ENCODE results near the gene C21orf91. TPM values are rescaled to one million over a fixed set of nuclear protein-coding genes. Genes with fewer than 3 reads are reported as not detected.
"Not testable (repeated sequence)": the region's sequence is repeated elsewhere in the genome, so short reads cannot be mapped to it uniquely, and the experiment has no call there.

The C21orf91 gene
- total RNA-seq, 1 donor from 2014 or later = 5.6 TPM

GRCh38 chr21:17775431-17776126 is 43.6 kb downstream of the C21orf91 start:
- Histone ChIP-seq H3K4me3 (ENCODE audit: low read depth, low read length) (no peak overlapping the region), H3K27me3 (ENCODE audit: control insufficient read depth, insufficient read depth, low read length) (no peaks in the 10 kb centered on the region), H3K36me3 (ENCODE audit: control insufficient read depth, insufficient read depth, low read length) (no peaks in the 10 kb centered on the region)
- TF ChIP-seq CTCF (IDR thresholded peaks at IDR 0.05; ENCODE audit: insufficient read depth, low read length, poor library complexity, severe bottlenecking) = no peak
- DNase-seq (ENCODE audit: low read depth) = no peak

GRCh38 chr21:17775021-17775420 is 44.1 kb downstream of the C21orf91 start:
- not testable (repeated sequence) for H3K27me3 ChIP-seq (ENCODE audit: control insufficient read depth, insufficient read depth, low read length); H3K36me3 ChIP-seq (ENCODE audit: control insufficient read depth, insufficient read depth, low read length); H3K4me3 ChIP-seq (ENCODE audit: low read depth, low read length); DNase-seq (ENCODE audit: low read depth)

- no peak for DNase-seq (ENCODE audit: low read depth)
- Histone ChIP-seq H3K27me3 (ENCODE audit: control insufficient read depth, insufficient read depth, low read length) (no peaks in the 10 kb centered on the region), H3K4me3 (ENCODE audit: low read depth, low read length) (no peak overlapping the region), H3K36me3 (ENCODE audit: control insufficient read depth, insufficient read depth, low read length) (no peaks in the 10 kb centered on the region)
- no peak for TF ChIP-seq CTCF (IDR thresholded peaks at IDR 0.05; ENCODE audit: insufficient read depth, low read length, poor library complexity, severe bottlenecking)
Measured at GRCh38 chr21:17769447-17769845, 49.7 kb downstream of the C21orf91 start.

GRCh38 chr21:17768840-17769446 is 50.2 kb downstream of the C21orf91 start:
- H3K4me3 ChIP-seq (ENCODE audit: low read depth, low read length) = no peak overlapping the region
- no peaks in the 10 kb centered on the region for H3K27me3 ChIP-seq (ENCODE audit: control insufficient read depth, insufficient read depth, low read length)
- no peak for DNase-seq (ENCODE audit: low read depth)
- no peak for TF ChIP-seq CTCF (IDR thresholded peaks at IDR 0.05; ENCODE audit: insufficient read depth, low read length, poor library complexity, severe bottlenecking)
- H3K36me3 ChIP-seq (ENCODE audit: control insufficient read depth, insufficient read depth, low read length) = no peaks in the 10 kb centered on the region

GRCh38 chr21:17765207-17765606 is 53.9 kb downstream of the C21orf91 start:
- Histone ChIP-seq H3K4me3 (ENCODE audit: low read depth, low read length) (no peak overlapping the region), H3K36me3 (ENCODE audit: control insufficient read depth, insufficient read depth, low read length) (no peaks in the 10 kb centered on the region), H3K27me3 (ENCODE audit: control insufficient read depth, insufficient read depth, low read length) (no peaks in the 10 kb centered on the region)
- no peak for DNase-seq (ENCODE audit: low read depth)
- TF ChIP-seq CTCF (IDR thresholded peaks at IDR 0.05; ENCODE audit: insufficient read depth, low read length, poor library complexity, severe bottlenecking) = no peak

- no peak overlapping the region for H3K4me3 ChIP-seq (ENCODE audit: low read depth, low read length)
- no peak for TF ChIP-seq CTCF (IDR thresholded peaks at IDR 0.05; ENCODE audit: insufficient read depth, low read length, poor library complexity, severe bottlenecking)
- no peak for DNase-seq (ENCODE audit: low read depth)
- H3K27me3 ChIP-seq (ENCODE audit: control insufficient read depth, insufficient read depth, low read length) = no peaks in the 10 kb centered on the region
- no peaks in the 10 kb centered on the region for H3K36me3 ChIP-seq (ENCODE audit: control insufficient read depth, insufficient read depth, low read length)
Measured at GRCh38 chr21:17763288-17764037, 55.7 kb downstream of the C21orf91 start.

Data from kidney epithelial cell (primary cell).